ENCODE measurements around the gene ICA1. TPM values are rescaled to one million over a fixed set of nuclear protein-coding genes. Genes with fewer than 3 reads are reported as not detected.

Gene ICA1
- total and polyA plus RNA-seq, 4 donors, result 1.4 to 22.7 (median 8.1) TPM

DNA sequence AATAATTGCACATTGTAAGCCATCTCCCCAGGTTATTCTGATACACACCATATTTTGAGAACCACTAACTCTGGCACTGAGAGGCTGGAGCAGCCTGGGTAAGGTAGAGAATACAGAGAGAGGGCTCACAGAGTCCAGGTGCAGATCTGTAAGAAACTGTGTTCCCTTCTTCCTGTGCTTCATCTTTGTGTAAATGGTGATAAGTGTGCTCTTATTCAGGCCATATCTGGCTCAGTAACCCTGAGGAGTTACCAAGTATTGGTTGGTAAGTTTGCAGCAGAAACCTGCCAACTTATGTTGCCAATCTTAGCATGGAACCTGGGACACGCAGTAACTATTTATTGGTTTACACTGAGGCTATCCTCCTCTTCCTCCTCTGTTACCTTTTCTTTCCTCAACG, 16.2 kb upstream of the ICA1 start:
- no peak overlapping the region for H3K27ac ChIP-seq (ENCODE audit: low read depth in 1 of 2, low read length in 2 of 2)
- no peaks in the 10 kb centered on the region for H3K27me3 ChIP-seq (ENCODE audit: control insufficient read depth in 4 of 4, insufficient read depth in 4 of 4, low read length in 3 of 4)
- WGBS, result 70% methylated on average over 2 of the region's 2 CpGs
- H3K4me1 ChIP-seq (ENCODE audit: control insufficient read depth in 4 of 4, insufficient read depth in 4 of 4, low read length in 3 of 4), result no peaks in the 10 kb centered on the region
- no peaks in the 10 kb centered on the region for H3K36me3 ChIP-seq (ENCODE audit: control insufficient read depth in 4 of 4, insufficient read depth in 3 of 4, low read depth in 1 of 4, low read length in 3 of 4)
- no peak overlapping the region for H3K4me3 ChIP-seq (ENCODE audit: low read depth in 1 of 3, low read length in 3 of 3)
- TF ChIP-seq RXRA (IDR thresholded peaks at IDR 0.05) (no peak), NR2F2 (IDR thresholded peaks at IDR 0.05) (no peak), SP1 (IDR thresholded peaks at IDR 0.05) (no peak), EGR1 (IDR thresholded peaks at IDR 0.05; ENCODE audit: low read depth in 2 of 2) (no peak), CTCF (IDR thresholded peaks at IDR 0.05; ENCODE audit: low read depth, low read length, missing input control) (no peak), HNF4A (conservative IDR thresholded peaks at IDR 0.05) (no peak), JUND (IDR thresholded peaks at IDR 0.05) (no peak), FOXA2 (IDR thresholded peaks at IDR 0.05) (no peak), MAX (IDR thresholded peaks at IDR 0.05) (no peak), RAD21 (IDR thresholded peaks at IDR 0.05) (no peak), GABPA (IDR thresholded peaks at IDR 0.05 in 1 of 2, conservative IDR thresholded peaks at IDR 0.05 in 1 of 2) (no peak), REST (IDR thresholded peaks at IDR 0.05) (no peak), YY1 (IDR thresholded peaks at IDR 0.05) (no peak)
- TF ChIP-seq, protein P1, sequence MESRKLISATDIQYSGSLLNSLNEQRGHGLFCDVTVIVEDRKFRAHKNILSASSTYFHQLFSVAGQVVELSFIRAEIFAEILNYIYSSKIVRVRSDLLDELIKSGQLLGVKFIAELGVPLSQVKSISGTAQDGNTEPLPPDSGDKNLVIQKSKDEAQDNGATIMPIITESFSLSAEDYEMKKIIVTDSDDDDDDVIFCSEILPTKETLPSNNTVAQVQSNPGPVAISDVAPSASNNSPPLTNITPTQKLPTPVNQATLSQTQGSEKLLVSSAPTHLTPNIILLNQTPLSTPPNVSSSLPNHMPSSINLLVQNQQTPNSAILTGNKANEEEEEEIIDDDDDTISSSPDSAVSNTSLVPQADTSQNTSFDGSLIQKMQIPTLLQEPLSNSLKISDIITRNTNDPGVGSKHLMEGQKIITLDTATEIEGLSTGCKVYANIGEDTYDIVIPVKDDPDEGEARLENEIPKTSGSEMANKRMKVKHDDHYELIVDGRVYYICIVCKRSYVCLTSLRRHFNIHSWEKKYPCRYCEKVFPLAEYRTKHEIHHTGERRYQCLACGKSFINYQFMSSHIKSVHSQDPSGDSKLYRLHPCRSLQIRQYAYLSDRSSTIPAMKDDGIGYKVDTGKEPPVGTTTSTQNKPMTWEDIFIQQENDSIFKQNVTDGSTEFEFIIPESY (IDR thresholded peaks at IDR 0.05), result no peak
- no peaks in the 10 kb centered on the region for H3K9me3 ChIP-seq (ENCODE audit: control insufficient read depth in 4 of 4, low read length in 3 of 4)
- no peak for DNase-seq (ENCODE audit: low spot score)
- H3K9ac ChIP-seq (ENCODE audit: low read depth in 1 of 2, low read length in 2 of 2), result no peak overlapping the region

DNA sequence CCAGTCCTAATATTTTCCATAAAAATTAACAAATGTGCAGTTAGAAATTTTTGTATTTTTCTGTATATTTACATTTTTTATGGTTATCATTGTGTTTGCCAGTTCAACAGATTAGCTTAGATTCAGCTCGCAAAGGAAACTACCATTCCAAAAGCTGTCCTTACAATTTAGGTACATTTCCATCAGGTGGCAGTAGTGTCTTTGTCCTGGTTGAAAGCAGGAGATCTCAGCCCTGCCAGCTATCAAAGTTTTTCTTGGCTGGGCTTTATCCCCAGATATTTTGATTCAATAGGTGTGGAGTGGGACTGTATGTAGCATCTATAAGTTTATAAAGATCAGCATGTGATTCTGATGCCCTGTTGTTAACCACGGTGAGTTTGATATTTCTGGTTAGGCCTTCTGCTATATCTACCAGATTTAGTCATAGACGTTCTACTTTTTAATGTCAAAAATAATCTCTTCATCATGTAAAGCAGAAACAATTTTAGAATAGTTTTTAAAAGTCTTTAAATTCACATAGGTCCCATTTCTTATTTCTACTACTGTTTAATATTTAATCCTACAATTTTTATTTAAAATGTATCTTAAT, 15.5 kb upstream of the ICA1 start:
- 63% methylated on average over 3 of the region's 3 CpGs for WGBS
- no peaks in the 10 kb centered on the region for H3K9me3 ChIP-seq (ENCODE audit: control insufficient read depth in 4 of 4, low read length in 3 of 4)
- H3K9ac ChIP-seq (ENCODE audit: low read depth in 1 of 2, low read length in 2 of 2), result no peak overlapping the region
- TF ChIP-seq HNF4A (conservative IDR thresholded peaks at IDR 0.05) (no peak), ATF3 (IDR thresholded peaks at IDR 0.05) (no peak), RAD21 (IDR thresholded peaks at IDR 0.05) (peak in 1 of 2 donors; percentile 83)
- H3K27ac ChIP-seq (ENCODE audit: low read depth in 1 of 2, low read length in 2 of 2), result no peak overlapping the region
- H3K4me1 ChIP-seq (ENCODE audit: control insufficient read depth in 4 of 4, insufficient read depth in 4 of 4, low read length in 3 of 4), result no peaks in the 10 kb centered on the region
- H3K27me3 ChIP-seq (ENCODE audit: control insufficient read depth in 4 of 4, insufficient read depth in 4 of 4, low read length in 3 of 4), result no peaks in the 10 kb centered on the region
- no peaks in the 10 kb centered on the region for H3K36me3 ChIP-seq (ENCODE audit: control insufficient read depth in 4 of 4, insufficient read depth in 3 of 4, low read depth in 1 of 4, low read length in 3 of 4)
- no peak for DNase-seq (ENCODE audit: low spot score)
- H3K4me3 ChIP-seq (ENCODE audit: low read depth in 1 of 3, low read length in 3 of 3), result no peak overlapping the region
